ENCODE data around the gene SPTBN1. TPM values are rescaled to one million over a fixed set of nuclear protein-coding genes. Genes with fewer than 3 reads are reported as not detected.
A peak's percentile ranks its signal among the peaks of the same experiment; 100 is the strongest.

The SPTBN1 gene
- total RNA-seq, 1 donor from 2014 or later, result 214 TPM

DNA sequence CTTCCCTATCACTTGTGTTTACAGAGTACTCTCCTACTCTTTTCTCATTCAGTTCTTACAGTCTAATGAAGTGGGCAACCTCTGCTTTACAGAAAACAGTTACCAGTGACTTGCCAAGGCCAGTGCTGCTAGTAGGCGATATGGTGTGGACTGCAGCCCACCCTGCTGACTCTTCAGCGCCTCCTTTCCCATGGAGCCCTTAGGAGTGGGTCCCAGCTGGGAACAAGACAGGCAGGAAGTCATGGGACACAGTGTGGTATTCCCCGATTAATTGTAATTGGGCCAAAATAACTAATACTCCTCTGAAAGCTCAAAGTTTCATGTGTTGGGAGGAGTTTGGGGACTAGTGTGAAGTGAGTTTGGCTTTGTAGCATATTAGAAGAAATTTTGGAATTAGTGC is 147.2 kb downstream of the SPTBN1 start:
- TF ChIP-seq, protein P1, sequence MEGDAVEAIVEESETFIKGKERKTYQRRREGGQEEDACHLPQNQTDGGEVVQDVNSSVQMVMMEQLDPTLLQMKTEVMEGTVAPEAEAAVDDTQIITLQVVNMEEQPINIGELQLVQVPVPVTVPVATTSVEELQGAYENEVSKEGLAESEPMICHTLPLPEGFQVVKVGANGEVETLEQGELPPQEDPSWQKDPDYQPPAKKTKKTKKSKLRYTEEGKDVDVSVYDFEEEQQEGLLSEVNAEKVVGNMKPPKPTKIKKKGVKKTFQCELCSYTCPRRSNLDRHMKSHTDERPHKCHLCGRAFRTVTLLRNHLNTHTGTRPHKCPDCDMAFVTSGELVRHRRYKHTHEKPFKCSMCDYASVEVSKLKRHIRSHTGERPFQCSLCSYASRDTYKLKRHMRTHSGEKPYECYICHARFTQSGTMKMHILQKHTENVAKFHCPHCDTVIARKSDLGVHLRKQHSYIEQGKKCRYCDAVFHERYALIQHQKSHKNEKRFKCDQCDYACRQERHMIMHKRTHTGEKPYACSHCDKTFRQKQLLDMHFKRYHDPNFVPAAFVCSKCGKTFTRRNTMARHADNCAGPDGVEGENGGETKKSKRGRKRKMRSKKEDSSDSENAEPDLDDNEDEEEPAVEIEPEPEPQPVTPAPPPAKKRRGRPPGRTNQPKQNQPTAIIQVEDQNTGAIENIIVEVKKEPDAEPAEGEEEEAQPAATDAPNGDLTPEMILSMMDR (conservative IDR thresholded peaks at IDR 0.05), result no peak
- H3K36me3 Mint-ChIP-seq, result peaks cover 31% of the 10 kb centered on the region
- H3K9me3 Mint-ChIP-seq, result no peaks in the 10 kb centered on the region

DNA sequence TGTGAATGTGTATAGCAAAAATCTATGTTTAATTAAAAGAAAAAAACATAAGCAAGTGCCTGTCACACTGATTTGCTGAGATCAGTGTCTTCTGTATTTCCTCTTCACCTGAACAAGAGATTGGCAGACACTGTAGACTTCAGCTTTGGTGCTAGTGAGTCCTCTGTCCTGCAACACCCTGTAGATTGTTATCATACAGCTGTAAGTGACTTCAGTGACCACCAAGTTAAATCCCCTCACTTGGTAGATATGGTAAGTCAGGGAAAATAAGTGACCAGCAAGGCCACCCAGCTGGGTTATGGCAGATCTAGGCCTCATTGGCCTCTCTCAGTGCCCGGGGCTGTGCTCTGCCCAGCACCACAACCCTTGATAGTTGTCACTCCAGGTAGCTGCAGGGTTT is 147.7 kb downstream of the SPTBN1 start:
- H3K36me3 Mint-ChIP-seq, result peaks cover 28% of the 10 kb centered on the region
- TF ChIP-seq, protein P1 (conservative IDR thresholded peaks at IDR 0.05), result no peak
- H3K4me3 Mint-ChIP-seq, result no peak overlapping the region
- peaks cover 62% of the 10 kb centered on the region for H3K4me1 Mint-ChIP-seq (ENCODE audit: unreplicated experiment)
- no peaks in the 10 kb centered on the region for H3K9me3 Mint-ChIP-seq
- H3K27me3 Mint-ChIP-seq, result no peaks in the 10 kb centered on the region
- H3K27ac Mint-ChIP-seq, result no peak overlapping the region
- DNase-seq (ENCODE audit: extremely low spot score, unreplicated experiment), result no peak

More for the DNA sequence above, 147.2 kb downstream of the SPTBN1 start:
- H3K4me3 Mint-ChIP-seq, result no peak overlapping the region
- H3K27ac Mint-ChIP-seq, result no peak overlapping the region
- no peaks in the 10 kb centered on the region for H3K27me3 Mint-ChIP-seq
- no peak for DNase-seq (ENCODE audit: extremely low spot score, unreplicated experiment)
- peaks cover 60% of the 10 kb centered on the region for H3K4me1 Mint-ChIP-seq (ENCODE audit: unreplicated experiment)

DNA sequence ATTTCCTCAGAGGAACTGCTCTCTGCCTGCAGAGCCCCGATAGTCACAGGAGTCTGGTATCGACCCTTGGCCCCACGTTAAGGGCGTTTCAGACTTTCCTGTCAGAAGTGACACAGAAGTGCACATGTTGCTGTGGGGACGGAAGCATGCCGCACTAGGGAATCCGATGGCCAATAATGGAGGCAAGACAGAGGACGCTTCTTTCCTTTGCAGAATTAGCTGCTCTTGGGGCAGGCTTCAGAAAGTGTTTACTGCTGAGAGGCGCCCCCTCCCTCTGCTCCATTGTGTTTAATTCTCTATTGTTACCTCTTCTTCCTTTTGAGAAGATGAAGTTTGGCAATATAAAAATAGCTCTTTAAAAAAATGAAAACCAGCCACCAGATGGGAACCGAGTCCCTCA is 148.7 kb downstream of the SPTBN1 start:
- DNase-seq (ENCODE audit: extremely low spot score, unreplicated experiment), result no peak
- TF ChIP-seq, protein P1 (conservative IDR thresholded peaks at IDR 0.05), result no peak
- peaks cover 68% of the 10 kb centered on the region for H3K4me1 Mint-ChIP-seq (ENCODE audit: unreplicated experiment)
- H3K36me3 Mint-ChIP-seq, result peaks cover 23% of the 10 kb centered on the region
- no peak overlapping the region for H3K4me3 Mint-ChIP-seq
- H3K27me3 Mint-ChIP-seq, result no peaks in the 10 kb centered on the region
- no peaks in the 10 kb centered on the region for H3K9me3 Mint-ChIP-seq
- H3K27ac Mint-ChIP-seq, result no peak overlapping the region

- peak overlapping the region; percentile 10 for H3K27ac Mint-ChIP-seq
- H3K36me3 Mint-ChIP-seq, result peaks cover 18% of the 10 kb centered on the region
- TF ChIP-seq, protein P1 (conservative IDR thresholded peaks at IDR 0.05), result no peak
- peaks cover 69% of the 10 kb centered on the region for H3K4me1 Mint-ChIP-seq (ENCODE audit: unreplicated experiment)
- DNase-seq (ENCODE audit: extremely low spot score, unreplicated experiment), result no peak
- no peaks in the 10 kb centered on the region for H3K9me3 Mint-ChIP-seq
- no peaks in the 10 kb centered on the region for H3K27me3 Mint-ChIP-seq
- no peak overlapping the region for H3K4me3 Mint-ChIP-seq
Observed at GRCh38 chr2:54605836-54606235, 149.7 kb downstream of the SPTBN1 start.

DNA sequence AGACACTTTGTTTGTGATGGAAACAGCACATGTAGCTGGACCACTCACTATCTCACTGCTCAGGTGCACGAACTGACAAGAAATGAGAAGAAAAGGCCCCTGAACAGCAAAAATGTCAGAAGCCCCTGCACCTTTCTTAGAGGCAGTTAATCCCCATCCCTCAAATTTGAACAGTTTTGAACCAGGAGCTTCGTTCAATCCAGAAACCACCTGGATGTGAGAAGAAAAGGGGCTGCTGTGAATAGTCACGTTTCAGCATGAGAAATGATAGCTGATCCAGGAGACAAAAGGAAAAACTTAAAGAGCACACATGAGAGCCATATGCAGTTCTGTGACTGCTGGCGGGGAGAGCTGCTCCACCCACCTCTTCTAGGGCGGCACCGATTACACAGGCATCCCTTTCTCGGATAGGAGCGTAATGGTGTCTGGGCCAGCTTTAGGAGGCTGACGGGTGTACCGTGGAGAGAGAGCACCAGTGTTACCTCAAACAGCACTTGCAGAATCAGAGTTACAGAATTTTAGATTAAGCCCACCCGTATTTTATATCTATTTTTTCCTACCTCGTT is 150.3 kb downstream of the SPTBN1 start:
- Mint-ChIP-seq H3K27me3 (no peaks in the 10 kb centered on the region), H3K9me3 (no peaks in the 10 kb centered on the region), H3K27ac (peak overlapping the region; percentile 10), H3K4me3 (no peak overlapping the region), H3K4me1 (ENCODE audit: unreplicated experiment) (peaks cover 66% of the 10 kb centered on the region), H3K36me3 (peaks cover 18% of the 10 kb centered on the region)
- TF ChIP-seq, protein P1 (conservative IDR thresholded peaks at IDR 0.05), result no peak
- DNase-seq (ENCODE audit: extremely low spot score, unreplicated experiment), result no peak

Measured in type B pancreatic cell (in vitro differentiated cells).